T-helper 2 cell treated with Interferon-gamma antibody and Interleukin-4, amounts not matched to agents 5 μg/mL and 100 μg/mL, for 36 hours (primary cell): ENCODE data around the gene MOGAT2.
A peak's percentile ranks its signal among the peaks of the same experiment; 100 is the strongest.

Experiments
- DNase-seq: peaks from one replicate; pipeline ENCODE4 v3.0.0; 2021; ENCODE audit warnings: low spot score
- H3K27ac Mint-ChIP-seq: one replicate; pipeline ENCODE4 v1.8.0; 2021; ENCODE audit warnings: mild to moderate bottlenecking, mixed read lengths
- H3K27me3 Mint-ChIP-seq: one replicate; pipeline ENCODE4 v1.8.0; 2021; ENCODE audit warnings: low read depth, mixed read lengths
- H3K36me3 Mint-ChIP-seq: one replicate; pipeline ENCODE4 v1.8.0; 2021; ENCODE audit warnings: low read depth, mixed read lengths
- H3K4me1 Mint-ChIP-seq: one replicate; pipeline ENCODE4 v1.8.0; 2021; ENCODE audit warnings: low read depth, mixed read lengths
- H3K4me3 Mint-ChIP-seq: one replicate; pipeline ENCODE4 v1.8.0; 2022; ENCODE audit warnings: mild to moderate bottlenecking, moderate library complexity, mixed read lengths
- H3K9me3 Mint-ChIP-seq: one replicate; pipeline ENCODE4 v1.8.0; 2021; ENCODE audit warnings: mixed read lengths

The MOGAT2 gene

GRCh38 chr11:75771646-75772410 lies 54.2 kb downstream of the MOGAT2 start:
- H3K4me1 Mint-ChIP-seq, result peaks cover 23% of the 10 kb centered on the region
- H3K27ac Mint-ChIP-seq, result no peak overlapping the region
- DNase-seq, result no peak
- no peaks in the 10 kb centered on the region for H3K9me3 Mint-ChIP-seq
- H3K36me3 Mint-ChIP-seq, result no peaks in the 10 kb centered on the region
- peaks cover 25% of the 10 kb centered on the region for H3K27me3 Mint-ChIP-seq
- no peak overlapping the region for H3K4me3 Mint-ChIP-seq

- H3K4me1 Mint-ChIP-seq, result peaks cover 23% of the 10 kb centered on the region
- peaks cover 24% of the 10 kb centered on the region for H3K27me3 Mint-ChIP-seq
- no peak overlapping the region for H3K4me3 Mint-ChIP-seq
- H3K27ac Mint-ChIP-seq, result peak overlapping the region; percentile 81
- no peaks in the 10 kb centered on the region for H3K9me3 Mint-ChIP-seq
- H3K36me3 Mint-ChIP-seq, result no peaks in the 10 kb centered on the region
- peak; percentile 15 for DNase-seq
Observed at GRCh38 chr11:75773595-75774353, 56.1 kb downstream of the MOGAT2 start.

- Mint-ChIP-seq H3K4me3 (no peak overlapping the region), H3K27ac (no peak overlapping the region), H3K36me3 (no peaks in the 10 kb centered on the region), H3K4me1 (peaks cover 25% of the 10 kb centered on the region), H3K9me3 (no peaks in the 10 kb centered on the region), H3K27me3 (peaks cover 13% of the 10 kb centered on the region)
- no peak for DNase-seq
Observed at GRCh38 chr11:75775056-75775455, 57.4 kb downstream of the MOGAT2 start.

- Mint-ChIP-seq H3K36me3 (no peaks in the 10 kb centered on the region), H3K4me1 (peaks cover 25% of the 10 kb centered on the region), H3K27ac (no peak overlapping the region)
Observed at GRCh38 chr11:75776546-75776945, 58.9 kb downstream of the MOGAT2 start.

GRCh38 chr11:75777461-75778110 lies 59.9 kb downstream of the MOGAT2 start:
- H3K9me3 Mint-ChIP-seq, result no peaks in the 10 kb centered on the region
- no peak for DNase-seq
- H3K4me3 Mint-ChIP-seq, result no peak overlapping the region
- peaks cover 25% of the 10 kb centered on the region for H3K4me1 Mint-ChIP-seq
- H3K27me3 Mint-ChIP-seq, result no peaks in the 10 kb centered on the region
- H3K27ac Mint-ChIP-seq, result no peak overlapping the region
- no peaks in the 10 kb centered on the region for H3K36me3 Mint-ChIP-seq

More at GRCh38 chr11:75776546-75776945, 58.9 kb downstream of the MOGAT2 start:
- H3K27me3 Mint-ChIP-seq, result no peaks in the 10 kb centered on the region
- H3K4me3 Mint-ChIP-seq, result no peak overlapping the region
- DNase-seq, result no peak
- no peaks in the 10 kb centered on the region for H3K9me3 Mint-ChIP-seq

- DNase-seq, result no peak
- H3K4me1 Mint-ChIP-seq, result peaks cover 18% of the 10 kb centered on the region
- H3K4me3 Mint-ChIP-seq, result no peak overlapping the region
- H3K27ac Mint-ChIP-seq, result no peak overlapping the region
- no peaks in the 10 kb centered on the region for H3K27me3 Mint-ChIP-seq
- no peaks in the 10 kb centered on the region for H3K36me3 Mint-ChIP-seq
- H3K9me3 Mint-ChIP-seq, result no peaks in the 10 kb centered on the region
Observed at GRCh38 chr11:75778962-75779361, 61.3 kb downstream of the MOGAT2 start.

GRCh38 chr11:75779960-75780359 lies 62.3 kb downstream of the MOGAT2 start:
- Mint-ChIP-seq H3K4me3 (no peak overlapping the region), H3K4me1 (peaks cover 18% of the 10 kb centered on the region), H3K27ac (no peak overlapping the region), H3K36me3 (no peaks in the 10 kb centered on the region), H3K27me3 (no peaks in the 10 kb centered on the region), H3K9me3 (no peaks in the 10 kb centered on the region)
- DNase-seq, result no peak

GRCh38 chr11:75780888-75781287 lies 63.2 kb downstream of the MOGAT2 start:
- Mint-ChIP-seq H3K9me3 (no peaks in the 10 kb centered on the region), H3K4me1 (peaks cover 18% of the 10 kb centered on the region), H3K4me3 (no peak overlapping the region), H3K27ac (no peak overlapping the region), H3K36me3 (no peaks in the 10 kb centered on the region), H3K27me3 (no peaks in the 10 kb centered on the region)
- no peak for DNase-seq

GRCh38 chr11:75781296-75781695 lies 63.7 kb downstream of the MOGAT2 start:
- Mint-ChIP-seq H3K27me3 (no peaks in the 10 kb centered on the region), H3K27ac (no peak overlapping the region), H3K4me3 (no peak overlapping the region), H3K4me1 (peaks cover 18% of the 10 kb centered on the region), H3K9me3 (no peaks in the 10 kb centered on the region), H3K36me3 (no peaks in the 10 kb centered on the region)
- DNase-seq, result no peak

GRCh38 chr11:75781831-75782230 lies 64.2 kb downstream of the MOGAT2 start:
- Mint-ChIP-seq H3K27me3 (no peaks in the 10 kb centered on the region), H3K4me1 (peaks cover 17% of the 10 kb centered on the region), H3K4me3 (no peak overlapping the region), H3K36me3 (no peaks in the 10 kb centered on the region), H3K9me3 (no peaks in the 10 kb centered on the region), H3K27ac (no peak overlapping the region)
- DNase-seq, result no peak
